Esophagus (tissue), 2 donors: ENCODE data around the gene DCST1. TPM values are rescaled to one million over a fixed set of nuclear protein-coding genes. Genes with fewer than 3 reads are reported as not detected.

Experiments used
- H3K27ac ChIP-seq, 2 donors: one replicate each; pipeline ENCODE4 v1.5.1; 2013; ENCODE audit warnings: low read depth in 2 of 2, mild to moderate bottlenecking in 2 of 2, inconsistent platforms in 1 of 2, low read length in 1 of 2, moderate library complexity in 1 of 2
- H3K27me3 ChIP-seq, 2 donors: one replicate each; pipeline ENCODE4 v1.6.1; 2013; ENCODE audit warnings: low read length in 2 of 2, control low read depth in 1 of 2, mild to moderate bottlenecking in 1 of 2; ENCODE audit not compliant: insufficient read depth in 2 of 2, control insufficient read depth in 1 of 2
- H3K36me3 ChIP-seq, 2 donors: one replicate each; pipeline ENCODE4 v1.6.1; 2013; ENCODE audit warnings: low read length in 1 of 2; ENCODE audit not compliant: control insufficient read depth in 2 of 2, insufficient read depth in 2 of 2
- H3K4me1 ChIP-seq, 2 donors: one replicate each; pipeline ENCODE4 v1.6.1; 2013; ENCODE audit warnings: low read length in 1 of 2; ENCODE audit not compliant: control insufficient read depth in 2 of 2, insufficient read depth in 2 of 2
- H3K4me3 ChIP-seq, 2 donors: one replicate each; pipeline ENCODE4 v1.5.1; 2013; ENCODE audit warnings: low read length in 2 of 2, mild to moderate bottlenecking in 2 of 2, low read depth in 1 of 2, moderate library complexity in 1 of 2
- H3K9me3 ChIP-seq, 2 donors: one replicate each; pipeline ENCODE4 v1.6.1; 2013; ENCODE audit warnings: mild to moderate bottlenecking in 2 of 2, low read depth in 1 of 2, low read length in 1 of 2, moderate library complexity in 1 of 2; ENCODE audit not compliant: control insufficient read depth in 2 of 2, insufficient read depth in 1 of 2
- WGBS, 2 donors: extraction: QIAGEN DNeasy Blood & Tissue Kit; methylation state at CpG; one replicate each; pipeline ENCODE4 v1.1.7; 2013; 5-methylcytosine and 5-hydroxymethylcytosine counted together
- polyA plus RNA-seq, 2 donors: library from polyadenylated mRNA; stranded (reverse); fragments of 200-250 nt; gene quantifications; one replicate each; pipeline ENCODE4 v1.2.3, GENCODE V29; 2013
- donor health status: healthy with polysubstance abuse.
- donor health status: Bipolar disorder and iron deficiency.

The DCST1 gene
- polyA plus RNA-seq, 2 donors: 0.14 to 0.29 TPM

- Histone ChIP-seq H3K36me3 (no peaks in the 10 kb centered on the region), H3K27me3 (peaks cover 0 to 3% of the 10 kb centered on the region in 2 donors), H3K4me3 (no peak overlapping the region), H3K9me3 (no peaks in the 10 kb centered on the region), H3K4me1 (peaks cover 3 to 31% of the 10 kb centered on the region in 2 donors), H3K27ac (peak overlapping the region in 1 of 2 donors; percentile 72)
- 70 to 93% methylated on average over 3 of the region's 3 CpGs for WGBS, 2 donors
Observed at GRCh38 chr1:155077346-155077745, 43.7 kb downstream of the DCST1 start.

GRCh38 chr1:155077758-155078445 is 44.3 kb downstream of the DCST1 start:
- Histone ChIP-seq H3K27ac (peak overlapping the region; percentile 54 to 72), H3K27me3 (peaks cover 0 to 3% of the 10 kb centered on the region in 2 donors), H3K4me3 (no peak overlapping the region), H3K4me1 (peaks cover 3 to 34% of the 10 kb centered on the region in 2 donors), H3K36me3 (no peaks in the 10 kb centered on the region), H3K9me3 (no peaks in the 10 kb centered on the region)
- WGBS, 2 donors: 57 to 62% methylated on average over 4 of the region's 4 CpGs

GRCh38 chr1:155078469-155079209 is 45.0 kb downstream of the DCST1 start, which contains the start of gene EFNA3:
TSS of gene EFNA3 (plus strand) at chr1:155078837. CDS start at chr1:155078942, 105 bp downstream.
- Histone ChIP-seq H3K9me3 (no peaks in the 10 kb centered on the region), H3K4me1 (peaks cover 3 to 38% of the 10 kb centered on the region in 2 donors), H3K36me3 (no peaks in the 10 kb centered on the region), H3K27me3 (peaks cover 0 to 3% of the 10 kb centered on the region in 2 donors), H3K4me3 (peak within 1 kb of the TSS; percentile 64 to 72), H3K27ac (peak within 1 kb of the TSS; percentile 54 to 72)
- WGBS, 2 donors: 1 to 3% methylated on average over 33 to 59 of the region's 59 CpGs

- peak overlapping the region; percentile 54 to 72 for H3K27ac ChIP-seq
- peaks cover 0 to 3% of the 10 kb centered on the region in 2 donors for H3K27me3 ChIP-seq
- H3K4me1 ChIP-seq: peaks cover 3 to 38% of the 10 kb centered on the region in 2 donors
- no peaks in the 10 kb centered on the region for H3K36me3 ChIP-seq
- H3K9me3 ChIP-seq: no peaks in the 10 kb centered on the region
- WGBS, 2 donors: 3 to 8% methylated on average over 10 of the region's 10 CpGs
- peak overlapping the region; percentile 64 to 72 for H3K4me3 ChIP-seq
Observed at GRCh38 chr1:155079210-155079486, 45.5 kb downstream of the DCST1 start.

GRCh38 chr1:155079487-155080311 is 46.1 kb downstream of the DCST1 start:
- H3K9me3 ChIP-seq: no peaks in the 10 kb centered on the region
- H3K27ac ChIP-seq: peak overlapping the region in 1 of 2 donors; percentile 72
- WGBS, 2 donors: 1 to 2% methylated on average over 47 to 67 of the region's 67 CpGs
- H3K4me3 ChIP-seq: peak overlapping the region; percentile 64 to 72
- peaks cover 0 to 3% of the 10 kb centered on the region in 2 donors for H3K27me3 ChIP-seq
- H3K4me1 ChIP-seq: peaks cover 3 to 43% of the 10 kb centered on the region in 2 donors
- H3K36me3 ChIP-seq: no peaks in the 10 kb centered on the region

GRCh38 chr1:155080312-155081228 is 46.9 kb downstream of the DCST1 start:
- no peaks in the 10 kb centered on the region for H3K36me3 ChIP-seq
- H3K27ac ChIP-seq: peak overlapping the region in 1 of 2 donors; percentile 72
- 1% methylated on average over 52 to 71 of the region's 71 CpGs for WGBS, 2 donors
- peaks cover 3 to 43% of the 10 kb centered on the region in 2 donors for H3K4me1 ChIP-seq
- no peaks in the 10 kb centered on the region for H3K9me3 ChIP-seq
- H3K27me3 ChIP-seq: peaks cover 0 to 3% of the 10 kb centered on the region in 2 donors
- H3K4me3 ChIP-seq: peak overlapping the region; percentile 64 to 72

- Histone ChIP-seq H3K9me3 (no peaks in the 10 kb centered on the region), H3K4me3 (peak overlapping the region; percentile 32 to 72), H3K27ac (peak overlapping the region; percentile 85 to 96), H3K27me3 (peaks cover 0 to 3% of the 10 kb centered on the region in 2 donors), H3K36me3 (peaks cover 0 to 2% of the 10 kb centered on the region in 2 donors), H3K4me1 (peaks cover 3 to 48% of the 10 kb centered on the region in 2 donors)
- 2 to 3% methylated on average over 54 to 68 of the region's 68 CpGs for WGBS, 2 donors
Observed at GRCh38 chr1:155081472-155082300, 48.1 kb downstream of the DCST1 start.

GRCh38 chr1:155082301-155083051 is 48.9 kb downstream of the DCST1 start:
- Histone ChIP-seq H3K4me1 (peaks cover 3 to 46% of the 10 kb centered on the region in 2 donors), H3K27ac (peak overlapping the region; percentile 85 to 96), H3K27me3 (peaks cover 0 to 3% of the 10 kb centered on the region in 2 donors), H3K36me3 (peaks cover 0 to 2% of the 10 kb centered on the region in 2 donors), H3K9me3 (no peaks in the 10 kb centered on the region), H3K4me3 (peak overlapping the region; percentile 32 to 72)
- WGBS, 2 donors: 3 to 5% methylated on average over 34 to 36 of the region's 36 CpGs
